ENCODE measurements around the gene USP47.
A peak's percentile ranks its signal among the peaks of the same experiment; 100 is the strongest.

Gene USP47

DNA sequence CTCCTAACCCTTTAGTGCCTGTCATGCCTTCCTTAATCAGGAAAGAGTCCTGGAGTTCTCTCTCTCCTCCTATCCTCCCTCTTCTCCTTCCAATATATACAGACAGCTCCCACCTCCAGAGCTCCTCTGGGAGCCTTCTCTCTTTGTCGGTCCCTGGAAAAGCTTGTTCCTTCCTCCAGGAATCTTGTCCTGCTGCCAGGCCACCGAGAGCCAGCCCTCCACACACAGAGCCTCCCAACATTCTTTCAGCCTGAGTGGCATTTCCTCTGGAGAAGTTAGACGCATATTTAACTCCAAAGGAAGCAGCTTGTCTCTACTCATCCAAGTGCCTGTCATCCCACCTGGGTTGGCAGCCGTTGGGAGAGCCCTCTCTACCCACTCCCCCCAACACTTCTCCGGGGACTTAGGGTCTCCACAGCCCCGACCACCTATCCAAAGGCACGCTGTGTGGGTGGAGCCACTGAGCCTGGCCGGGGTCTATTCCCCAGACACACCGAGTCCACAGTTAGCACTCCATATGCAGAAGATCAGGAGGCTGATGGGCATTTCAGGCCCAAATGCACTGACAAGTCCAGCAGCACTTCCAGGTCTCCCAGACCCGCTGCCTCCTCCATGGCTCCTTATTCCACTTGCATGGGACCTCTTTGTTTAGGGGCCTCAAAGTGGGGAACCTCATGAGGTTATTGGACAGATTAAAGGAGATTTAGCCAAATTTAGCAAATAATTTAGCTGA is 135.6 kb downstream of the USP47 start:
- H3K9me3 Mint-ChIP-seq: no peaks in the 10 kb centered on the region

DNA sequence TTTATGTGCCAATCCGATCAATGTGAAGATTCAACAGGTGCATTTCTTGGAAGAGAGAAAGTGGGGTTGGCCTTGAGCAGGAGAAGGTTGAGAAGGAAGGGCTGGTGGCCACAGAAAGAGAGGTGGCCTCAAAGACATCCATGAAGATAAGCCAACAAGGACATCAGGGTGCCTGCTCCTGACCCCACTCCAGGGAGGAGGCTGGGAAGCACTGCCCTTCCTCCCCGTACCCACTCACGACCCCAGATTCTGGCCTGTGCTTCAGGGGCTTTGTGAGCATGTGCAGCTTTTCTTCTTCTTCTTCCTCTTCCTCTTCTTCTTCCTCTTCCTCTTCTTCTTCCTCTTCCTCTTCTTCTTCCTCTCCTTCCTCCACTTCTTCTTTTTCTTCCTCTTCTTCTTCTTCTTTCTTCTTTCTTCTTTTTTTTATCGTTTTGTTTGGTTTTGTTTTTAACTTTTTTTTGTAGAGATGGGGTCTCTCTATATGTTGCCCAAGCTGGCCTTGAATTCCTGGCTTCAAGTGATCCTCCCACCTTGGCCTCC is 136.4 kb downstream of the USP47 start:
- Mint-ChIP-seq H3K36me3 (ENCODE audit: low read depth) (peaks cover 4% of the 10 kb centered on the region), H3K4me1 (peaks cover 84% of the 10 kb centered on the region), H3K27ac (peak overlapping the region; percentile 93 to 96 (median 95)), H3K4me3 (peak overlapping the region in 1 of 3 experiments; percentile 8), H3K27me3 (ENCODE audit: low read depth) (peaks cover 4% of the 10 kb centered on the region), H3K9me3 (no peaks in the 10 kb centered on the region)
- TF ChIP-seq, protein P1, sequence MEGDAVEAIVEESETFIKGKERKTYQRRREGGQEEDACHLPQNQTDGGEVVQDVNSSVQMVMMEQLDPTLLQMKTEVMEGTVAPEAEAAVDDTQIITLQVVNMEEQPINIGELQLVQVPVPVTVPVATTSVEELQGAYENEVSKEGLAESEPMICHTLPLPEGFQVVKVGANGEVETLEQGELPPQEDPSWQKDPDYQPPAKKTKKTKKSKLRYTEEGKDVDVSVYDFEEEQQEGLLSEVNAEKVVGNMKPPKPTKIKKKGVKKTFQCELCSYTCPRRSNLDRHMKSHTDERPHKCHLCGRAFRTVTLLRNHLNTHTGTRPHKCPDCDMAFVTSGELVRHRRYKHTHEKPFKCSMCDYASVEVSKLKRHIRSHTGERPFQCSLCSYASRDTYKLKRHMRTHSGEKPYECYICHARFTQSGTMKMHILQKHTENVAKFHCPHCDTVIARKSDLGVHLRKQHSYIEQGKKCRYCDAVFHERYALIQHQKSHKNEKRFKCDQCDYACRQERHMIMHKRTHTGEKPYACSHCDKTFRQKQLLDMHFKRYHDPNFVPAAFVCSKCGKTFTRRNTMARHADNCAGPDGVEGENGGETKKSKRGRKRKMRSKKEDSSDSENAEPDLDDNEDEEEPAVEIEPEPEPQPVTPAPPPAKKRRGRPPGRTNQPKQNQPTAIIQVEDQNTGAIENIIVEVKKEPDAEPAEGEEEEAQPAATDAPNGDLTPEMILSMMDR (IDR thresholded peaks at IDR 0.05; ENCODE audit: unreplicated experiment in 3 of 3): no peak

More for the DNA sequence above, 135.6 kb downstream of the USP47 start:
- H3K4me3 Mint-ChIP-seq: peak overlapping the region; percentile 20 to 60 (median 28)
- H3K36me3 Mint-ChIP-seq (ENCODE audit: low read depth): peaks cover 4% of the 10 kb centered on the region
- TF ChIP-seq, protein P1 (IDR thresholded peaks at IDR 0.05; ENCODE audit: unreplicated experiment in 3 of 3): no peak
- peak overlapping the region; percentile 94 to 96 (median 95) for H3K27ac Mint-ChIP-seq
- H3K27me3 Mint-ChIP-seq (ENCODE audit: low read depth): peaks cover 2% of the 10 kb centered on the region
- peaks cover 90% of the 10 kb centered on the region for H3K4me1 Mint-ChIP-seq

DNA sequence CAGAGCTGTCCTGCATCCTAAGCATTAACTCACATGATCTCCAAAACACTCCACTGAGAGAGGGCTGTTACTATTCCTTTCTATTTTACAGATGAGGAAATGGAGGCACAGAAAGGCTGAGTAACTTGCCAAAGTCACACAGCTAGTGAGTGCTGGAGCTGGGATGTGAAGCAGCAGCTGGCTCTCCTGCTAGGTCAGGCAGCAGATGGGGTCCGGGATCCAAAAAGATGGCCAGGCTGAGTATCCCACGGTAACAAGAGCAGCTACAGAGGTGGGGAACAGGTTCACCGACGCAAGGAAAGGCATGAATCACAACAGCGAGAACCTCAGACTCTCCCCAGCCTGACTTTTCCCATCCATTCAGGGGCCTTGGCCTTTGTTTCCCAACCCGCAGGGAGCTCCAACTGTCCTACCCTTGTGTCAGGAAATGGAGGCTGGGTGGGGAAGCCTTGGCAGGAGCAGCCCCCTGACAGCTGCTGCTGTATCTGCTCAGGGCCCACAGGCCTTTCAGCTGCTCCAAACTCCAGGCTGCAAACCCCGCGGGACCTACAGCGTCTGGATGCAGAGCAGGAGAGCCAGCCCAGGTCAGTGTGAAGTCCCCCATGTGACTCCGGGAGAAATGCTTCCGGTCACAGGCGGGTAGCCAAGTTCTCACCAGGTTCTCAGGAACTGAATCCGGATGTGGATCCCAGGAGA is 137.2 kb downstream of the USP47 start:
- peaks cover 4% of the 10 kb centered on the region for H3K27me3 Mint-ChIP-seq (ENCODE audit: low read depth)
- TF ChIP-seq, protein P1 (IDR thresholded peaks at IDR 0.05; ENCODE audit: unreplicated experiment in 3 of 3): no peak
- H3K9me3 Mint-ChIP-seq: no peaks in the 10 kb centered on the region
- H3K27ac Mint-ChIP-seq: peak overlapping the region; percentile 93 to 96 (median 95)
- peaks cover 76% of the 10 kb centered on the region for H3K4me1 Mint-ChIP-seq
- H3K4me3 Mint-ChIP-seq: no peak overlapping the region
- peaks cover 4% of the 10 kb centered on the region for H3K36me3 Mint-ChIP-seq (ENCODE audit: low read depth)

DNA sequence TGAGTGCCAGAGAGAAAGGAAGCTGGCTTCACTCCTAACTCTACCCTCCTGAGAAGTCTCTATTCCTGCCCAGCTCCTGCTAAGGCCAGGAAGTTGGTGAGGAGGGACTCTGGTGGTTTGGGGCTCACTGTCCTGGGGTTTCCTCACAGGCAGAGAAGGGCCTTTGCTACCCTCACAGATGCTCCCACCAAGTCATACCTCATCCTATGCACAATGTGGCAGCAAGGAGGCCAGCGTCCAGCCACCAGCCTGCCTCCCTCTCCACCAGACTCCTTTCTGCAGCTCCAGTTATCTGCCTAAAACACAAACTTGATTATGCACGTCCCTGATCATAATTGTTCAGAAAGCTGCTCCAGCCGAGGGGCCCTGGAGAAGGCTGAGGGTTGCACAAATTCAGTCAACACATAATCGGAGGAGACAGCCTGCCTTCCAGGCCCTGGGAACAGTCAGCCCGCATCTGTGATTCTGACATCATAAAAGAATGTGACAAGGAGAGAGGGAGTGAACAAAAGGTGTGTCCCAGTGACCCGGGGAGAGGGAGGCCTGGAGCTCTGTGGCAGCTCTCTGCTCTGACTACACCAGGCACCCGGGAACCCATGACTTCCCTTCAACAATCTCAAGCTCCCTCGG is 137.8 kb downstream of the USP47 start:
- Mint-ChIP-seq H3K4me1 (peaks cover 70% of the 10 kb centered on the region), H3K27me3 (ENCODE audit: low read depth) (peaks cover 4% of the 10 kb centered on the region), H3K27ac (peak overlapping the region; percentile 93 to 96 (median 95)), H3K4me3 (peak overlapping the region; percentile 4 to 36 (median 28)), H3K9me3 (no peaks in the 10 kb centered on the region), H3K36me3 (ENCODE audit: low read depth) (peaks cover 4% of the 10 kb centered on the region)
- TF ChIP-seq, protein P1 (IDR thresholded peaks at IDR 0.05; ENCODE audit: unreplicated experiment in 3 of 3): no peak

DNA sequence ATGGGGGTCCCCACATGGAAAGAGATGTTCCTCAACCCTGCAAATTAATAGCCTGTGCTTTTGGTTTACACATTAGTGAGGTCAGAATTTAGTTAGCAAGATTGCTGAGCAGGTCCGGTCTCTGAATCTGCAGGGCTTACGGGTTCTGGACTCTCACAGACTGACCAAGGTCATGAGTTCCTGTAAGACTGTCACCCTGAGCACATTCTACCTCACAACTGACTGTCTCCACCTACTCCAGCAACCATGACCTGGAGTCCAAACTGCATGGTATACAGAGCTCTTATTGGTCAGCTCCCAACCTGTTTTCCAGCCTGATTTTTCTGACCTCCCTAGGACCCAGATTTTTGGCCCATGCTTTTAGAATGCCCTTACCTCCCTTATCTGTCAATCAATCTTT is 138.4 kb downstream of the USP47 start:
- peak overlapping the region; percentile 93 to 96 (median 95) for H3K27ac Mint-ChIP-seq

More for the DNA sequence above, 138.4 kb downstream of the USP47 start:
- TF ChIP-seq, protein P1 (IDR thresholded peaks at IDR 0.05; ENCODE audit: unreplicated experiment in 3 of 3): no peak
- H3K27me3 Mint-ChIP-seq (ENCODE audit: low read depth): peaks cover 4% of the 10 kb centered on the region
- H3K4me1 Mint-ChIP-seq: peaks cover 65% of the 10 kb centered on the region
- H3K9me3 Mint-ChIP-seq: no peaks in the 10 kb centered on the region
- no peak overlapping the region for H3K4me3 Mint-ChIP-seq
- H3K36me3 Mint-ChIP-seq (ENCODE audit: low read depth): peaks cover 4% of the 10 kb centered on the region
